Stimulated activated CD4-positive, alpha-beta T cell treated with anti-CD3 and anti-CD28 coated beads, Interleukin-12 subunit alpha, Interleukin-12 subunit beta, amount 100 ng/mL, for 48 hours (primary cell): ENCODE results near the gene HSDL1.
A peak's percentile ranks its signal among the peaks of the same experiment; 100 is the strongest.

Experiments
- DNase-seq, 3 donors: peaks; one replicate each; pipeline ENCODE4 v3.0.0-alpha.2; 2020; ENCODE audit warnings: low read depth in 2 of 3, low spot score in 1 of 3

The HSDL1 gene

GRCh38 chr16:84110527-84110926 is 34.5 kb downstream of the HSDL1 start:
- DNase-seq, result no peak

DNA sequence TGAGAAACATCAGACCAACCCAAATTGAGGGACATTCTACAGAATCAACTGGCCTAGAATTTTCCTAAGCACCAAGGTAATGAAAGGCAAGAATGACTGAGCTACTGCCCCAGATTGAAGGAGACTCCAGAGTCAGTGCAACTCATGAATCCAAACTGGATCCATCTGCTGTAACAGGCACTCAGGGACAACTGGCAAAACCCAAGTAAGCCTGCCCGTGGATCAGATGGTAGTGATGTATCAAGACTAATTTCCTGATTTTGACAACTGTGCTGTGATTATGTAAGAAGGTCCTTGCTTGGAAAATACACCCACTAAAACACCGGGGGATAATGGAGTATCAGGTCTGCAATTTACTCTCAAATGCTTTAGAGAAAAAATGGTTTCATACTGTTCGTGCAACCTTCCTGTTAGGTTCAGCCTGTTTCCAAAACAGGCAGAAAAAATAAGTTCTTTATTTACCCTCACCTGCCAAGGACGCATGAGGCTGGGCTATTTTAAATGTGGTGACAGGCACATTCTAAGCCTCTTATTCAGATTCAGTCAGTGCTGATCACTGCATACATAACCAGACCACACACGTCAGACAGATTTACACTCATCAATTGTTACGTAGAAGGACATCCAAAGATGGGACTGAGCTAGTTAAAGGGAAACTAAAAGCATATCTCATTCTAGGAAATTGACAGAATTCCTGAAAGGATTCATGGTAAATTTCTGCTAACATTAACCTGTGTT is 35.2 kb downstream of the HSDL1 start:
- DNase-seq, result no peak

GRCh38 chr16:84107921-84108320 is 37.1 kb downstream of the HSDL1 start:
- no peak for DNase-seq

DNA sequence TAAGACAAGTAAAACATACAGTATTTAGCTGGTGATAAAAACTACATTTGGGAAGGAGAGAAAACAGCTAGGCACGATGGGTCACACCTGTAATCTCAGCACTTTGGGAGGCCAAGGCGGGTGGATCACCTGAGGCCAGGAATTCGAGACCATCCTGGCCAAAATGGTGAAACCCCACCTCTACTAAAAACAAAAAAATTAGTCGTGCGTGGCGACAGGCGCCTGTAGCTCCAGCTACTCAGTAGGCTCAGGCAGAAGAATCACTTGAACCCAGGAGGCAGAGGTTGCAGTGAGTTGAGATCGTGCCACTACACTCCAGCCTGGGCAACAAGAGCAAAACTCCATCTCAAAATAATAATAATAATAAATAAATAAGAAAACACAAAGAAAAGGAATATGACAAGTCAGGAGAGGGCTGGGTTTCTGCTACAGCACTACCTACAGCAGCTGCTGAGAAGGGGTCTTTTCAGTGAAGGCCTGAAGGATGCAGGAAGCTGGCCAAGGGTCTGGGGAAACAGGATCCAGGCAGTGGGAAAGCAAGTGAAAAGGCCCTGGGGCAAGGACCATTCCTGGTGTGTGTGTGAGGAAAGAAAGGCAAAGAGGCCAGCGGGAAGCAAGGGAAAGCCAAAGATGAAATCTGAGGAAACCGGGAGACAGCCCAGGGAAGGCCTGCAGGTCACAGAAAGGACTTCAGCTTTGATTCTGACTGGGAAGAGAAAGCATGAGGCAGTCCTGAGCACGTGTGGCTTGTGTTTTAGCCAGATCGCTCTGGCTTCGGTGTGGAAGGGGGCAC is 38.8 kb downstream of the HSDL1 start:
- DNase-seq, result no peak

DNA sequence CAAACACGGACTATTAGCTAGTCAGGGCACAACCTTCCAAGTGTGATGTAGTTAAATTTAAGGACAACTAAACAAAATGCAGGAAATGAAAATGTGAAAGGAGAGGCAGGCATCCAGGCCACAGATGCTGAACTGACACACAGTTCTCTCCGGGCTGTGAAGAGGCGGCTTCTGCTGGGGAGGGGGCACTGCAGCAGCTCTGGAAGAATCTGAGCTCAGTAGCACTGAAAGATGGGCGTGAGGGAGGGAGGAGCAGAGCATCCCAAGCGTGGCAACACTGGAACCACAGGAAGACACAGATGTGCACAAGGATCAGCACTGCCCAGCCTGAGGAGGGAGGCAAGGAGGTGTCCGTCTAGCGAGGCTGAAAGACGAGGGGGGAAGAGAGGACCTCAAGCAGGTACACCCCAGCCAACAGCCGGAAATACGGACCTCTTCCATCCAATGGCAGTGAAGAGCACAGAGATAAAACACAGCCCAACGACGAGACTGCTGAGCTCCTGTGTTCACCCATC is 39.6 kb downstream of the HSDL1 start:
- DNase-seq, result no peak

DNA sequence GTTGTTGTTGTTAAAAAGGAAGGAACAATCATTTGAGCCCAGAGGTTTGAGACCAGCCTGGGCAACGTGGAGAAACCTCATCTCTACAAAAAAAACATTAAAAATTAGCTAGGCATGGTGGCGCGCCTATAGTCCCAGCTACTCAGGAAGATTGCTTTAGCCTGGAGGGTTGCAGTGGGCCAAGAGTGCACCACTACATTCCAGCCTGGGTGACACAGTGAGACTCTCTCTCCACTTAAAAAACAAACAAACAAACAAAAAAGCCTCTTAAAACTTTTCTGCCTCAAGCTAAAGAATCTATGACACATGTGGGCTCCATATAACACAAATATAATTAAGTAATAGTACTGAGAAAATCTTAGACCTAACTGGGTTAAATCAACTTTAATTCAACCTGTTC is 40.7 kb downstream of the HSDL1 start:
- DNase-seq, result no peak

- DNase-seq, result no peak
Measured at GRCh38 chr16:84103678-84104077, 41.3 kb downstream of the HSDL1 start.

GRCh38 chr16:84098939-84099338 is 46.0 kb downstream of the HSDL1 start:
- DNase-seq, result no peak

GRCh38 chr16:84096447-84097005 is 48.5 kb downstream of the HSDL1 start:
- no peak for DNase-seq

GRCh38 chr16:84095466-84095865 is 49.5 kb downstream of the HSDL1 start:
- no peak for DNase-seq

GRCh38 chr16:84093879-84094270 is 51.1 kb downstream of the HSDL1 start:
- no peak for DNase-seq

GRCh38 chr16:84093120-84093878 is 51.7 kb downstream of the HSDL1 start:
- DNase-seq, result no peak

DNA sequence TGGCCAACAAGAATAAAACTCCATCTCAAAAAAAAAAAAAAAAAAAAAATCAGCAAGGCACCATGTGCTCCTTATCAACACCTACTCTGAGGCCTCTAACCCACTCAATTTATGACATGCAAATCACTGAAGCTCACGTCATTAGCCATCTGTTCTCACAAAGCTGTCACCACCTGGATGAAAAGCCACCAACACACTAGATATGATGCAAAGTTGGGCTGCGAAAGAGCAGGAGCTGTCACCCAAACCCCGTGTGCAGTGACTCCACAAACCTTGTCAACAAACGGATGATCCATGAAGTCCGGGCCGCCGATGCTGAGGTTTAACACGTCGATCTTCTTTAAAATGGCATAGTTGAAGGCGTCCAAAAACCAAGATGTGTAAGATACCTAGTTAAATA is 53.5 kb downstream of the HSDL1 start:
- no peak for DNase-seq

- no peak for DNase-seq
Measured at GRCh38 chr16:84090211-84090610, 54.8 kb downstream of the HSDL1 start.

DNA sequence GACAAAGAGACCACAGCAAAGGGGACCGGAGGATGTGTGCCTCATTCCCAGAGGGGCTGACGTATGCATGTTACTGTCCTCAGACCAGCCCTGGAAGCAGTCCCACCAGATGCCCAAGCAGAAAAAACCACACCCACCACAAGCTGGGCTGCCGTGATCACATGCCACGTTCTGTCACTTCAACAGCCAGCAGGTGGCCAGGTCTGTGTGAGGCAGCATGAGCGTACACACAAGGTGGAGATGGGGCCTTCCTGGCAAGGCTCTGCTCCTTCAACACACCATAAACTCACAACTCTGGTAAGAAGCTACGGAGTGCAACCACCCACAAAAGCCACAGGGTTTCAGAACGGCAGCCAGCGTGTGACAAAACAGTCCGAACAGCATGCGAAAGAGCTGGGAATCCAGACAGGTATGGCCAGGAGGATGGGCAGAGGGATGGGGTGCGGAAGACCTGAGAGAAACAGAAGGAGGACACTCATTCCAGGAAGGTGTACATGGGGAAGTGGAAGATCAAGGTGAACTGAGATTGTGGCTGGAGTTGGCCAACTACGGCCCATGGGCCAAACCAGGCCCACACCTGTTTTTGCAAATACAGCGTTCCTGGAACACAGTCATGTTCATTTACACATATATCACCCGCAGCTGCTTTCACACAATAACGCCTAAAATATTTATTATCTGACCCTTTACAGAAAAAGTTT is 56.1 kb downstream of the HSDL1 start:
- peak; percentile 23 to 39 (median 35) for DNase-seq

GRCh38 chr16:84087466-84088151 is 57.4 kb downstream of the HSDL1 start:
- no peak for DNase-seq

DNA sequence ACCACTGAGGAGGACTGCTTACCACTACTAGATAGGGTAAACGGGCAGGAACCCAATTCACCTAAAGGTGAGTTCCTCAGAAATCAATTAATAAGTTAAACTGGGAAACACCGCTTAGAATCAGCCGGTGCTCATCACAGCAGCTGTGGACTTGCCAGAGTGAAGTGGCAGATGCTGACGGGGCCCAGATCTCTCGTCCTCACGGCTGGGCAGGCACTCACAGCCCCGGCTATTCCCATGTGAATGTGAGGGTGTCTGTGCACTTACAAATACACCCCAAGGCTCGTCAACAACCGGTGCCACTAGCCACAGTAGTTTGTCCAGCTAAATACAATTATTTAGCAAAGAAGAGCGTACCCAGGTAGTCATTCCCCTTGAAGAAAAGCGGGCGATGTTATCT is 58.0 kb downstream of the HSDL1 start:
- DNase-seq, result no peak

- no peak for DNase-seq
Measured at GRCh38 chr16:84086341-84086740, 58.6 kb downstream of the HSDL1 start.

GRCh38 chr16:84085773-84086172 is 59.2 kb downstream of the HSDL1 start:
- no peak for DNase-seq

- DNase-seq, result no peak
Measured at GRCh38 chr16:84085271-84085667, 59.7 kb downstream of the HSDL1 start.
